HepG2 (cell line): ENCODE results near the gene TMX2. TPM values are rescaled to one million over a fixed set of nuclear protein-coding genes. Genes with fewer than 3 reads are reported as not detected.

Source experiments
- CENPBD1 ChIP-seq: sonication (generic); formaldehyde crosslinking; IDR thresholded peaks from 2 replicates; pipeline ENCODE4 v1.8.0; 2022; ENCODE audit warnings: missing genetic modification reagents, low read depth, mild to moderate bottlenecking, borderline replicate concordance
- DRAP1 ChIP-seq: IDR thresholded peaks from 2 replicates; pipeline ENCODE4 v1.6.1; 2016; ENCODE audit warnings: missing genetic modification reagents, missing compliant biosample characterization
- E2F5 ChIP-seq: sonication (generic); formaldehyde crosslinking; conservative IDR thresholded peaks from 2 replicates; pipeline ENCODE4 v1.4.0; 2020; ENCODE audit warnings: missing genetic modification reagents
- FLYWCH1 ChIP-seq: sonication (generic); formaldehyde crosslinking; IDR thresholded peaks from 2 replicates; pipeline ENCODE4 v1.8.1; 2023; ENCODE audit warnings: mild to moderate bottlenecking, missing genetic modification reagents
- GATAD1 ChIP-seq: IDR thresholded peaks from 2 replicates; pipeline ENCODE4 v1.6.1; 2016; ENCODE audit warnings: missing genetic modification reagents, missing compliant biosample characterization
- HNF1A ChIP-seq, 2 experiments: sonication (generic) in 1 of 2; formaldehyde crosslinking in 1 of 2; IDR thresholded peaks; 2 replicates each; pipeline versions ENCODE4 v1.4.0 to v1.6.1; 2016 to 2020; ENCODE audit warnings: borderline replicate concordance in 1 of 2, low read depth in 1 of 2, mild to moderate bottlenecking in 1 of 2, missing genetic modification reagents in 1 of 2
- JUN ChIP-seq: sonication (generic); formaldehyde crosslinking; IDR thresholded peaks from 2 replicates; pipeline ENCODE4 v1.4.0; 2020; ENCODE audit warnings: mild to moderate bottlenecking, missing genetic modification reagents
- MED1 ChIP-seq: sonication (generic); formaldehyde crosslinking; IDR thresholded peaks from 2 replicates; pipeline ENCODE4 v1.4.0; 2020; ENCODE audit warnings: missing genetic modification reagents
- NBN ChIP-seq: fragments of 450-650 bp; conservative IDR thresholded peaks from 2 replicates; pipeline ENCODE4 v1.6.1; 2017
- RBM22 ChIP-seq: fragments of 200-400 bp; formaldehyde crosslinking; optimal IDR thresholded peaks from 2 replicates; pipeline ENCODE3; 2017; ENCODE audit warnings: mild to moderate bottlenecking, low read length, moderate library complexity
- RFXANK ChIP-seq: IDR thresholded peaks from 2 replicates; pipeline ENCODE4 v1.6.1; 2016
- SIX4 ChIP-seq: sonication (generic); formaldehyde crosslinking; IDR thresholded peaks from 2 replicates; pipeline ENCODE4 v1.4.0; 2020; ENCODE audit warnings: missing genetic modification reagents
- ZNF12 ChIP-seq: sonication (generic); formaldehyde crosslinking; IDR thresholded peaks from 2 replicates; pipeline ENCODE4 v1.5.0; 2020; ENCODE audit warnings: missing genetic modification reagents
- ZNF468 ChIP-seq: sonication (generic); formaldehyde crosslinking; IDR thresholded peaks from 2 replicates; pipeline ENCODE4 v1.8.0; 2022; ENCODE audit warnings: mild to moderate bottlenecking, moderate library complexity, missing genetic modification reagents
- ZNF543 ChIP-seq: sonication (generic); formaldehyde crosslinking; IDR thresholded peaks from 2 replicates; pipeline ENCODE4 v1.4.0; 2020; ENCODE audit warnings: mild to moderate bottlenecking, missing genetic modification reagents
- ZNF563 ChIP-seq: sonication (generic); formaldehyde crosslinking; IDR thresholded peaks from 2 replicates; pipeline ENCODE4 v1.8.0; 2022; ENCODE audit warnings: mild to moderate bottlenecking, moderate library complexity, missing genetic modification reagents
- ZNF687 ChIP-seq: sonication (generic); formaldehyde crosslinking; IDR thresholded peaks from 2 replicates; pipeline ENCODE4 v1.5.1; 2020; ENCODE audit warnings: mild to moderate bottlenecking, missing genetic modification reagents, moderate library complexity
- polyA plus RNA-seq, 8 experiments: library from polyadenylated mRNA; depleted of rRNA in 3 of 8; stranded (reverse) in 7 of 8; unstranded in 1 of 8; fragments of >200 nt; fragmentation: Illumina TruSeq in 4 of 8; extraction: Trizol in 4 of 8; gene quantifications; 2 replicates each; pipeline versions ENCODE4 v1.2.1 to v1.2.3, GENCODE V29; 2011 to 2016; ENCODE audit warnings: low read depth in 4 of 8, missing spikeins in 1 of 8, mixed read lengths in 1 of 8; ENCODE audit not compliant: insufficient read depth in 1 of 8
- total RNA-seq, 5 experiments: library from RNA; depleted of rRNA; stranded (reverse); fragments of >200 nt; fragmentation: Illumina TruSeq; extraction: Trizol; gene quantifications; 2 replicates each; pipeline ENCODE4 v1.2.3, GENCODE V29; 2016; ENCODE audit warnings: low read depth in 1 of 5

The TMX2 gene
- total and polyA plus RNA-seq, 2 of the 13 experiments (the other 11 are each of a cell fraction or from before 2014, with no cell fraction given): 84.5 to 129 TPM

GRCh38 chr11:57741132-57742086, 29.0 kb downstream of the TMX2 start, which contains the start of gene SELENOH (continued):
- no peak; the same call in 1 of the 2 replicates for TF ChIP-seq CENPBD1 (CRISPR knock-in tag)
- TF ChIP-seq ZNF543 (CRISPR knock-in tag): no peak
- TF ChIP-seq RBM22: peak; percentile 95
- no peak for TF ChIP-seq RFXANK (CRISPR knock-in tag)
- TF ChIP-seq ZNF687 (CRISPR knock-in tag): peak; percentile 96
- no peak for TF ChIP-seq FLYWCH1 (CRISPR knock-in tag)
- TF ChIP-seq ZNF12: no peak
- TF ChIP-seq ZNF468 (CRISPR knock-in tag): no peak
- no peak for TF ChIP-seq JUN (CRISPR knock-in tag)
- no peak for TF ChIP-seq NBN
- TF ChIP-seq HNF1A (IDR thresholded peaks at IDR 0.05; ENCODE audit: low read depth): no peak
- TF ChIP-seq HNF1A (CRISPR knock-in tag; IDR thresholded peaks at IDR 0.05; ENCODE audit: borderline replicate concordance): no peak
- 0 out of 2 replicates have a peak, but pooled peaks have one; percentile 33 for TF ChIP-seq DRAP1
- TF ChIP-seq SIX4: no peak
- TF ChIP-seq E2F5 (CRISPR knock-in tag): peak; percentile 72; the same call in 1 of the 2 replicates
- TF ChIP-seq GATAD1 (CRISPR knock-in tag): peak; percentile 94
- peak; percentile 46; the same call in 1 of the 2 replicates for TF ChIP-seq MED1 (CRISPR knock-in tag)
- TF ChIP-seq ZNF563 (CRISPR knock-in tag): 0 out of 2 replicates have a peak, but pooled peaks have one; percentile 68
